Caco-2 (cell line): ENCODE data around the gene STAU1. TPM values are rescaled to one million over a fixed set of nuclear protein-coding genes. Genes with fewer than 3 reads are reported as not detected.

ENCODE experiments used
- BruUV-seq: library from RNA; stranded (reverse); fragments of 400-500 nt; replicated peaks from 2 replicates; lab custom pipeline; 2021; lab: Mats Ljungman, UMichigan
- CTCF ChIA-PET: fragments of 300-600 bp; sonication (Branson Sonifier 250); formaldehyde crosslinking; loops from one replicate; lab custom pipeline; 2022; ENCODE audit warnings: antibody characterized with exemption; lab: Charles Lee
- POLR2A ChIA-PET: fragments of 300-600 bp; sonication (Branson Sonifier 250); formaldehyde crosslinking; loops from one replicate; lab custom pipeline; 2022; ENCODE audit warnings: antibody characterized with exemption; lab: Charles Lee
- DNase-seq, 2 experiments: peaks; one replicate each; pipeline versions ENCODE4 v3.0.0 to v3.0.0-alpha.2; 2020 to 2022
- H3K27me3 ChIP-seq: replicated peaks from 2 replicates; pipeline ENCODE4 v1.6.0; 2011; ENCODE audit warnings: low read length; ENCODE audit not compliant: control insufficient read depth, insufficient read depth
- H3K36me3 ChIP-seq: 2 replicates; pipeline ENCODE4 v1.5.1; 2011; ENCODE audit warnings: low read length; ENCODE audit not compliant: control insufficient read depth, insufficient read depth
- H3K4me1 ChIP-seq: fragments of 250-450 bp; sonication (Bioruptor Pico); 2 replicates; pipeline ENCODE4 v1.5.1; 2020; ENCODE audit warnings: mild to moderate bottlenecking
- H3K4me3 ChIP-seq: 2 replicates; pipeline ENCODE4 v1.5.1; 2011; ENCODE audit warnings: low read depth, mild to moderate bottlenecking, control low read depth, low read length
- H3K9me3 ChIP-seq: fragments of 250-450 bp; sonication (Bioruptor Pico); 2 replicates; pipeline ENCODE4 v1.5.1; 2020; ENCODE audit warnings: mild to moderate bottlenecking, moderate library complexity
- H3K27ac Mint-ChIP-seq: one replicate; pipeline ENCODE4 v1.8.0; 2022; ENCODE audit warnings: mixed read lengths; ENCODE audit not compliant: unreplicated experiment
- H3K27me3 Mint-ChIP-seq: one replicate; pipeline ENCODE4 v1.8.0; 2022; ENCODE audit warnings: mixed read lengths; ENCODE audit not compliant: insufficient read depth, unreplicated experiment
- H3K36me3 Mint-ChIP-seq: one replicate; pipeline ENCODE4 v1.8.0; 2022; ENCODE audit warnings: mild to moderate bottlenecking, mixed read lengths; ENCODE audit not compliant: insufficient read depth, unreplicated experiment
- H3K4me1 Mint-ChIP-seq: one replicate; pipeline ENCODE4 v1.8.0; 2022; ENCODE audit warnings: low read depth, mixed read lengths; ENCODE audit not compliant: unreplicated experiment
- H3K4me3 Mint-ChIP-seq: one replicate; pipeline ENCODE4 v1.8.0; 2022; ENCODE audit warnings: mild to moderate bottlenecking, moderate library complexity, mixed read lengths; ENCODE audit not compliant: unreplicated experiment
- H3K9me3 Mint-ChIP-seq: one replicate; pipeline ENCODE4 v1.8.0; 2022; ENCODE audit warnings: mixed read lengths; ENCODE audit not compliant: unreplicated experiment
- intact Hi-C: fragments of 100-400 bp; cut with micrococcal nuclease; formaldehyde crosslinking; loops from one replicate; pipeline ENCODE4 v1.10.0; 2022; ENCODE audit not compliant: unreplicated experiment
- total RNA-seq: library from RNA; stranded (reverse); gene quantifications from 2 replicates; pipeline ENCODE4 v1.2.3, GENCODE V29; 2022
- TF ChIP-seq, protein P1 (sequence below), 2 experiments: fragments of 200-600 bp in 1 of 2; IDR thresholded peaks; 1 replicate in 1 of 2; 2 replicates in 1 of 2; pipeline versions ENCODE4 v1.5.1 to v1.8.0; 2011 to 2022; ENCODE audit warnings: antibody characterized with exemption in 1 of 2, control low read depth in 1 of 2, inconsistent platforms in 1 of 2, low read depth in 1 of 2, low read length in 1 of 2, mild to moderate bottlenecking in 1 of 2, moderate library complexity in 1 of 2; ENCODE audit not compliant: insufficient read depth in 1 of 2, severe bottlenecking in 1 of 2, unreplicated experiment in 1 of 2

STAU1 gene
- total RNA-seq, 1 experiment from 2014 or later, result 201 TPM

GRCh38 chr20:49229381-49229780 lies 41.2 kb upstream of the STAU1 start:
- Histone ChIP-seq H3K4me1 (peaks cover 22% of the 10 kb centered on the region), H3K27me3 (no peaks in the 10 kb centered on the region), H3K4me3 (no peak overlapping the region), H3K36me3 (peaks cover 29% of the 10 kb centered on the region), H3K9me3 (no peaks in the 10 kb centered on the region)
- Mint-ChIP-seq H3K36me3 (peaks cover 97% of the 10 kb centered on the region), H3K9me3 (no peaks in the 10 kb centered on the region), H3K4me3 (no peak overlapping the region), H3K27me3 (no peaks in the 10 kb centered on the region), H3K27ac (no peak overlapping the region), H3K4me1 (peaks cover 19% of the 10 kb centered on the region)
- ChIA-PET CTCF (interaction anchor here (0.6 to 2.2 kb wide), 2 partner anchors 10 to 109 kb away, joined by 6 to 22 read pairs; partner anchors contain the start of gene DDX27), POLR2A (interaction anchor here (0.7 kb wide), 1 partner anchor 79 kb away, joined by 5 read pairs; no protein-coding TSS in a partner anchor)
- intact Hi-C loops, result no loop called here
- TF ChIP-seq, protein P1, sequence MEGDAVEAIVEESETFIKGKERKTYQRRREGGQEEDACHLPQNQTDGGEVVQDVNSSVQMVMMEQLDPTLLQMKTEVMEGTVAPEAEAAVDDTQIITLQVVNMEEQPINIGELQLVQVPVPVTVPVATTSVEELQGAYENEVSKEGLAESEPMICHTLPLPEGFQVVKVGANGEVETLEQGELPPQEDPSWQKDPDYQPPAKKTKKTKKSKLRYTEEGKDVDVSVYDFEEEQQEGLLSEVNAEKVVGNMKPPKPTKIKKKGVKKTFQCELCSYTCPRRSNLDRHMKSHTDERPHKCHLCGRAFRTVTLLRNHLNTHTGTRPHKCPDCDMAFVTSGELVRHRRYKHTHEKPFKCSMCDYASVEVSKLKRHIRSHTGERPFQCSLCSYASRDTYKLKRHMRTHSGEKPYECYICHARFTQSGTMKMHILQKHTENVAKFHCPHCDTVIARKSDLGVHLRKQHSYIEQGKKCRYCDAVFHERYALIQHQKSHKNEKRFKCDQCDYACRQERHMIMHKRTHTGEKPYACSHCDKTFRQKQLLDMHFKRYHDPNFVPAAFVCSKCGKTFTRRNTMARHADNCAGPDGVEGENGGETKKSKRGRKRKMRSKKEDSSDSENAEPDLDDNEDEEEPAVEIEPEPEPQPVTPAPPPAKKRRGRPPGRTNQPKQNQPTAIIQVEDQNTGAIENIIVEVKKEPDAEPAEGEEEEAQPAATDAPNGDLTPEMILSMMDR (IDR thresholded peaks at IDR 0.05; ENCODE audit: insufficient read depth in 1 of 2, low read depth in 1 of 2, low read length in 1 of 2, severe bottlenecking in 1 of 2, unreplicated experiment in 1 of 2), result no peak
- no peak for DNase-seq
- BruUV-seq, result no TSS peak

DNA sequence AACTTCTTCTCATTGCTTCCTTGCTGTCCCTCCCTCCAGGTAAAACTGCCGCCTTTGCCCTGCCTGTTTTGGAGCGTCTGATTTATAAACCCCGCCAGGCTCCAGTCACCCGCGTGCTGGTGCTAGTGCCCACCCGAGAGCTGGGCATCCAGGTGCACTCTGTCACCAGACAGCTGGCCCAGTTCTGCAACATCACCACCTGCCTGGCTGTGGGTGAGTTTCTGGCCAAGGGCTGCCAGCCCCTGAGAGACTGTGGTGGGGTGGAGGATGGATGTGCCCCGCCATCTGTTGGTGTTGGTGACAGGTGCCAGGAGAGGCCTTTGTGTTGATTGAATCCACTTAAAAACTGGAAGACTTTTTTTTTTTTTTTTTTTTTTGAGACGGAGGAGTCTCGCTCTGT lies 40.5 kb upstream of the STAU1 start:
- H3K36me3 ChIP-seq, result peaks cover 29% of the 10 kb centered on the region
- peaks cover 97% of the 10 kb centered on the region for H3K36me3 Mint-ChIP-seq

DNA sequence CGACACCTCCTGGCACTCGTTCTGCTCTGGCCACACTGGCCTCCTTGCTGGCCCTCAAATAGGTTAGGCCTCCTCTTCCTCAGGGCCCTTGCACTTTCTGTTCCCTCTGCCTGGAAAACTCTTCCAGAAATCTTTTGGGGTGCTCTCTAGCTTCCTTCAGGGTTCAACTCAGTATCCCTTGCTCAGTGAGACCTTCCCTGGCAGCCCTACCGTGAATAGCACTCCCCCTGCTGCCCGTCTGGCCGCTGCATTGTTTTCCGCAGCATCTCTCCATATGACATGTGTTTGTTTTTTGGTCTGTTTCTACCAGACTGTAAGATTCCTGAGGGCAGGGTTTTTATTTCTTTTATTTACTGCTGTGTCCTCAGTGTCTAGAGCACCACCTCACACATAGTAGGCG lies 37.8 kb upstream of the STAU1 start:
- ChIA-PET CTCF (interaction anchor here (0.6 kb wide), 1 partner anchor 9 kb away, joined by 3 read pairs; no protein-coding TSS in a partner anchor), POLR2A (no interaction called here)
- H3K4me3 ChIP-seq, result no peak overlapping the region
- Mint-ChIP-seq H3K27ac (no peak overlapping the region), H3K27me3 (no peaks in the 10 kb centered on the region), H3K36me3 (peaks cover 99% of the 10 kb centered on the region), H3K4me3 (no peak overlapping the region), H3K4me1 (peaks cover 15% of the 10 kb centered on the region), H3K9me3 (no peaks in the 10 kb centered on the region)
- no peaks in the 10 kb centered on the region for H3K9me3 ChIP-seq
- intact Hi-C loops, result no loop called here
- TF ChIP-seq, protein P1 (IDR thresholded peaks at IDR 0.05; ENCODE audit: insufficient read depth in 1 of 2, low read depth in 1 of 2, low read length in 1 of 2, severe bottlenecking in 1 of 2, unreplicated experiment in 1 of 2), result no peak
- peaks cover 16% of the 10 kb centered on the region for H3K4me1 ChIP-seq
- H3K36me3 ChIP-seq, result peaks cover 32% of the 10 kb centered on the region
- no peaks in the 10 kb centered on the region for H3K27me3 ChIP-seq
- no TSS peak for BruUV-seq
- no peak for DNase-seq

More for the DNA sequence above, 40.5 kb upstream of the STAU1 start:
- H3K9me3 ChIP-seq, result no peaks in the 10 kb centered on the region
- H3K4me3 ChIP-seq, result no peak overlapping the region
- H3K27me3 ChIP-seq, result no peaks in the 10 kb centered on the region
- Mint-ChIP-seq H3K27me3 (no peaks in the 10 kb centered on the region), H3K27ac (peak overlapping the region; percentile 60), H3K4me1 (peaks cover 19% of the 10 kb centered on the region), H3K4me3 (no peak overlapping the region), H3K9me3 (no peaks in the 10 kb centered on the region)
- ChIA-PET POLR2A (interaction anchor here (0.5 to 0.7 kb wide), 2 partner anchors 71 to 78 kb away, joined by 5 read pairs; no protein-coding TSS in a partner anchor), CTCF (no interaction called here)
- TF ChIP-seq, protein P1 (IDR thresholded peaks at IDR 0.05; ENCODE audit: insufficient read depth in 1 of 2, low read depth in 1 of 2, low read length in 1 of 2, severe bottlenecking in 1 of 2, unreplicated experiment in 1 of 2), result no peak
- intact Hi-C loops, result no loop called here
- peaks cover 22% of the 10 kb centered on the region for H3K4me1 ChIP-seq
- DNase-seq, result no peak
- BruUV-seq, result no TSS peak
